ENCODE results near the gene TBX2.
A peak's percentile ranks its signal among the peaks of the same experiment; 100 is the strongest.

DNA sequence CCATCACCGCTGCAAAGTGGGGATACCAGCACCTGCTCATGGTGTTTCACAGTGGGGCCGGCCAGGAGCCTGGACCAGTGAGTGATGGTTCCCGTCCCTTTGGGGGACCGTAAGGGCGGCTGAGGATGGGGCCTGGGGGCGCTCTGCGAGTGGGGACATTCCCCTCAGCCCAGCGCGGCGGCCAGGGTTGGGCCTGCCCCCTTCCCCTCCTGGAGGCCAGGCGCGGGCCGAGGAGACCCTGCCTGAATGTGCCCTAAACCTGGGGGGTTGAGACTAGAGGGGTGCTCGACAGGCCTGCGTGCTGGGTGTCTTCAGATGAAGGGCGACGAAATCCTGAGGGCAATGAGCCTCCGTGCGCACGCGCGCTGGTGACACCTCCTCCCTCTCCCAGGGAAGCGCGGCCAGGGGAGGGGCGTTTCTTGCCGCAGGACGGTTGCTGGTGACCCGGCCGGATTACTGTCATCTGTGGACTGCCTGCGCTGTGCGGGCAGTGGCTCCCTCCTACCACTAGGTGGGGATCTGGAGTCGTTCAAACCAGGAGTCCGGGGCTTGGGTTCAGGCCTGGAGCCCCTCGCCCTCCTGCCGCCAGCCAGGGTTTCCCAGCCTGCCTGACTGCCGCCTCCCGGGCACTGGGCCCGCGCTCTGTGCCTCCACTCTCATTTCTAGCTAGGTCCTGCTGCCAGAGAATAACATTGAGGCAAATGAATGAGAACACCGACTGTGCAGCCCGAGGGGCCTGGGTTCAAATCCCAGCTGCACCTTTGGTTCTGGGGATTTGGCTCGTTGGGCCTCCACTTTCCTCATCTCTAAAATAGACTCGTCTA is 17.1 kb downstream of the TBX2 start:
- TF ChIP-seq, protein P1, sequence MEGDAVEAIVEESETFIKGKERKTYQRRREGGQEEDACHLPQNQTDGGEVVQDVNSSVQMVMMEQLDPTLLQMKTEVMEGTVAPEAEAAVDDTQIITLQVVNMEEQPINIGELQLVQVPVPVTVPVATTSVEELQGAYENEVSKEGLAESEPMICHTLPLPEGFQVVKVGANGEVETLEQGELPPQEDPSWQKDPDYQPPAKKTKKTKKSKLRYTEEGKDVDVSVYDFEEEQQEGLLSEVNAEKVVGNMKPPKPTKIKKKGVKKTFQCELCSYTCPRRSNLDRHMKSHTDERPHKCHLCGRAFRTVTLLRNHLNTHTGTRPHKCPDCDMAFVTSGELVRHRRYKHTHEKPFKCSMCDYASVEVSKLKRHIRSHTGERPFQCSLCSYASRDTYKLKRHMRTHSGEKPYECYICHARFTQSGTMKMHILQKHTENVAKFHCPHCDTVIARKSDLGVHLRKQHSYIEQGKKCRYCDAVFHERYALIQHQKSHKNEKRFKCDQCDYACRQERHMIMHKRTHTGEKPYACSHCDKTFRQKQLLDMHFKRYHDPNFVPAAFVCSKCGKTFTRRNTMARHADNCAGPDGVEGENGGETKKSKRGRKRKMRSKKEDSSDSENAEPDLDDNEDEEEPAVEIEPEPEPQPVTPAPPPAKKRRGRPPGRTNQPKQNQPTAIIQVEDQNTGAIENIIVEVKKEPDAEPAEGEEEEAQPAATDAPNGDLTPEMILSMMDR (conservative IDR thresholded peaks at IDR 0.05; ENCODE audit: low read depth, low read length), result peak; percentile 97
- no peak for TF ChIP-seq CEBPB (IDR thresholded peaks at IDR 0.05; ENCODE audit: low read depth, low read length)
- TF ChIP-seq, protein P2, sequence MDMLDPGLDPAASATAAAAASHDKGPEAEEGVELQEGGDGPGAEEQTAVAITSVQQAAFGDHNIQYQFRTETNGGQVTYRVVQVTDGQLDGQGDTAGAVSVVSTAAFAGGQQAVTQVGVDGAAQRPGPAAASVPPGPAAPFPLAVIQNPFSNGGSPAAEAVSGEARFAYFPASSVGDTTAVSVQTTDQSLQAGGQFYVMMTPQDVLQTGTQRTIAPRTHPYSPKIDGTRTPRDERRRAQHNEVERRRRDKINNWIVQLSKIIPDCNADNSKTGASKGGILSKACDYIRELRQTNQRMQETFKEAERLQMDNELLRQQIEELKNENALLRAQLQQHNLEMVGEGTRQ (IDR thresholded peaks at IDR 0.05; ENCODE audit: low read depth, low read length), result no peak
- no peak for TF ChIP-seq RCOR1 (IDR thresholded peaks at IDR 0.05; ENCODE audit: insufficient replicate concordance, low read length)
- TF ChIP-seq MAFK (IDR thresholded peaks at IDR 0.05; ENCODE audit: low read depth, low read length), result no peak
